Measurements from ENCODE around the gene INTS7.

INTS7 gene

DNA sequence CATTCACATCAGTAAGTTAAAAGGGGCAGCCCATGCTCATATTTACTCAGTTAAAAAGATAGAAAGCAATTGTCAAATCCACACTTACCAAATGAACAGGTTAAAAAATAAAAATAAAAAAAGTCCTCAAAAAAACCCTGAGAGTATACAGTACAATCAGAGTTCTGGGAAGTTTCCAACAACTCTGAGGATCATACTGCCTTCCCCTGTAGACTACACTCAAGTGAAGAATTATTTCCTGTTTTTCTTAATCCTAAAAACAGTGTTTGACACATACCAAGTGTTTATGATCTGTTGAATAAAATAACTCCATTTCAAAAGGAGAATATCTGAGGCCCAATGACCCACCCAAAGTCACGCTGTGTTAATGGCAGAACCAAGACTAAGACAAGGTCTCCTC is 61.8 kb downstream of the INTS7 start:
- TF ChIP-seq, protein P1, sequence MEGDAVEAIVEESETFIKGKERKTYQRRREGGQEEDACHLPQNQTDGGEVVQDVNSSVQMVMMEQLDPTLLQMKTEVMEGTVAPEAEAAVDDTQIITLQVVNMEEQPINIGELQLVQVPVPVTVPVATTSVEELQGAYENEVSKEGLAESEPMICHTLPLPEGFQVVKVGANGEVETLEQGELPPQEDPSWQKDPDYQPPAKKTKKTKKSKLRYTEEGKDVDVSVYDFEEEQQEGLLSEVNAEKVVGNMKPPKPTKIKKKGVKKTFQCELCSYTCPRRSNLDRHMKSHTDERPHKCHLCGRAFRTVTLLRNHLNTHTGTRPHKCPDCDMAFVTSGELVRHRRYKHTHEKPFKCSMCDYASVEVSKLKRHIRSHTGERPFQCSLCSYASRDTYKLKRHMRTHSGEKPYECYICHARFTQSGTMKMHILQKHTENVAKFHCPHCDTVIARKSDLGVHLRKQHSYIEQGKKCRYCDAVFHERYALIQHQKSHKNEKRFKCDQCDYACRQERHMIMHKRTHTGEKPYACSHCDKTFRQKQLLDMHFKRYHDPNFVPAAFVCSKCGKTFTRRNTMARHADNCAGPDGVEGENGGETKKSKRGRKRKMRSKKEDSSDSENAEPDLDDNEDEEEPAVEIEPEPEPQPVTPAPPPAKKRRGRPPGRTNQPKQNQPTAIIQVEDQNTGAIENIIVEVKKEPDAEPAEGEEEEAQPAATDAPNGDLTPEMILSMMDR (IDR thresholded peaks at IDR 0.05), result no peak
- peaks cover 0 to 5% of the 10 kb centered on the region in 2 experiments for H3K4me1 ChIP-seq (ENCODE audit: control insufficient read depth in 1 of 2, insufficient read depth in 1 of 2, low read depth in 1 of 2, low read length in 1 of 2)
- H3K4me3 ChIP-seq (ENCODE audit: low read depth in 1 of 2, low read length in 1 of 2), result no peak overlapping the region
- no peaks in the 10 kb centered on the region for H3K9me3 ChIP-seq
- no peak overlapping the region for H3K27ac ChIP-seq
- peaks cover 16% of the 10 kb centered on the region for H3K36me3 ChIP-seq
- no peaks in the 10 kb centered on the region for H3K27me3 ChIP-seq

DNA sequence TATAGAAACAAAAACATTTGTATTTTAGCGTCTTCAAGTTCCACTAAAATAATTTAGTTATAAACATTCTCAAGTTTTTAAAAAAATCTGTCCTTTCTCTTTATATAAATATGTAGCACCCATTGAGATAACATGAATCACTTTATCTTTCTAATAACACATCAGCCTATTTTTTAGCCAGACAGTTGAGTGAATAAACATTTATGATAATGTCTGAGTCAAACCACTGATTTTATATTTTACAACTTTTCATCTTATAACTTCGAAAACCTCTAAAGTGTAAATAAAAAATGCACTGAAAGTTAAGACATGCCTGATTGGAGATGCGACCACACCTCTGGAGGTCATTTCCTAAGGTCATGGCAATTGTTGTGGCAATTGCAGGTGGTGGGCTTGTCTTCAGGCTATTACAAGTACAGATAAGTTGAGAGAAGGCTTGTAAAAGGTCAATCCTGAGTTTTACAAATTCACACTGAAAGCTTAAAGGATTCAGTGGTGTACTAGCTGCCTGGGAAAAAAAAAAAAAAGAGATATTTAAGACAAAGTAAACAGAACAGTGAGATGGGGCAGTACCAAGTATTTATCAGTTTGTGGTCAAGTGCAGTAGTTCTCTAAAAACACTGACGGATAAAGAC is 67.0 kb downstream of the INTS7 start:
- TF ChIP-seq, protein P1 (IDR thresholded peaks at IDR 0.05), result no peak
- Histone ChIP-seq H3K27ac (no peak overlapping the region), H3K4me1 (ENCODE audit: control insufficient read depth in 1 of 2, insufficient read depth in 1 of 2, low read depth in 1 of 2, low read length in 1 of 2) (peaks cover 0 to 5% of the 10 kb centered on the region in 2 experiments), H3K27me3 (no peaks in the 10 kb centered on the region), H3K36me3 (no peaks in the 10 kb centered on the region), H3K4me3 (ENCODE audit: low read depth in 1 of 2, low read length in 1 of 2) (no peak overlapping the region), H3K9me3 (no peaks in the 10 kb centered on the region)

DNA sequence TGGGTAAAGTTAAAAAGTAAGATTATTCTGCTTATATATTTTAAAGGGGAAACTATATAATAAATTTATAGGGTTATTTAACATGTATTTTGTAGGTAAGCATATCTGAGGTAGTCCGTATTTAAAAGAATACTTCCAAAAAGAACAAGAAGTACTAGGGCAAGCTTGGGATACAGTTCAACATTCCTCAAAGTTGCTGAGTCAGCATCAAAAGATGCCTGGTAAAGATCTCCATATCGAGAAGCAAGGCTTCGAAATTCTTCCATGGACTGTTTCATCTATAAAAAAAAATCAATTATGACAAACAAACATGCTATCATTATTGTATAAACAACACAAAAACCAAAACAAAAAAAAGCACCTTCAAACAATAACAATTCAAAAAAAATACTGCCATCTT is 67.7 kb downstream of the INTS7 start:
- Histone ChIP-seq H3K9me3 (no peaks in the 10 kb centered on the region), H3K27me3 (no peaks in the 10 kb centered on the region), H3K4me3 (ENCODE audit: low read depth in 1 of 2, low read length in 1 of 2) (no peak overlapping the region), H3K4me1 (ENCODE audit: control insufficient read depth in 1 of 2, insufficient read depth in 1 of 2, low read depth in 1 of 2, low read length in 1 of 2) (peaks cover 0 to 5% of the 10 kb centered on the region in 2 experiments), H3K36me3 (no peaks in the 10 kb centered on the region), H3K27ac (no peak overlapping the region)
- TF ChIP-seq, protein P1 (IDR thresholded peaks at IDR 0.05), result no peak

DNA sequence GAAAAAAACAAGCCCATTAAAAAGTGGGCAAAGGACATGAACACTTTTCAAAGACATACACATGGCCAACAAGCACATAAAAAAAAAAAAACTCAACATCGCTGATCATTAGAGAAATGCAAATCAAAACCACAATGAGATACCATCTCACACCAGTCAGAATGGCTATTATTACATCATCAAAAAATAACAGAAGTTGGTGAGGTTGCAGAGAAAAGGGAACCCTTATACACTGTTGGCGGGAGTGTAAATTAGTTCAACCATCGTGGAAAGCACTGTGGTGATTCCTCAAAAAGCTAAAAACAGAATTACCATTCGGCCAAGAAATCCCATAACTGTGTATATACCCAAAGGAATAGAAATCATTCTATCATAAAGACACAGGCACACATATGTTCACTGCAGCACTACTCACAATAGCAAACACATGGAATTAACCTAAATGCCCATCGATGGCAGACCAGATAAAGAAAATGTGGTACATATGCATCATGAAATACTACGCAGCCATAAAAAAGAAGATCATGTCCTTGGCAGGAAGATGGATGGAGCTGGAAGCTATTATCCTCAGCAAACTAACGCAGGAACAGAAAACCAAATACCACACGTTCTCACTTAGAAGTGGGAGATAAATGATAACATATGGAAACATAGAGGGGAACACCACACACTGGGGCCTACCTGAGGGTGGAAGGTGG is 70.1 kb downstream of the INTS7 start:
- Histone ChIP-seq H3K4me1 (ENCODE audit: control insufficient read depth in 1 of 2, insufficient read depth in 1 of 2, low read depth in 1 of 2, low read length in 1 of 2) (no peaks in the 10 kb centered on the region), H3K36me3 (no peaks in the 10 kb centered on the region), H3K4me3 (ENCODE audit: low read depth in 1 of 2, low read length in 1 of 2) (no peak overlapping the region), H3K9me3 (no peaks in the 10 kb centered on the region), H3K27me3 (no peaks in the 10 kb centered on the region), H3K27ac (no peak overlapping the region)
- TF ChIP-seq, protein P1 (IDR thresholded peaks at IDR 0.05), result no peak

DNA sequence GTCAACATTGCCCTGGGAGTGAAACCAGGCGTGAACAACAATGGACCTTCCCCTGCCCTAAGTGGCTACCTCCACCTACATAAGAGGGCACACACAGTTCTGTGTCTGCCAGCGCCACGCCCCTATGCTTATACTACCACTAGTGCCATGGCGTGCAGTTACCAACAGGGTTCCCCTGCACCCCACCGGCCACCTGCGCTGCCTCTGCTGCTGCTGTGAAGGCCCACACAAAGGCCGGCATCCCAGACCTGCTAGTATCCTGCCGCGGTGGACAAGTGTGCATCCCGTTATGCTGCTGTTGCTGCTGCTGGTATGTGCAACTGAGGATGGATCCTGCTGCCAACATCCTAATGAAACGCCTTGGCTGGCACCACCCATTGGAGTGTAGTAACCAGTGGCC is 75.7 kb downstream of the INTS7 start:
- H3K4me3 ChIP-seq (ENCODE audit: low read depth in 1 of 2, low read length in 1 of 2), result no peak overlapping the region
- TF ChIP-seq, protein P1 (IDR thresholded peaks at IDR 0.05), result no peak
- no peaks in the 10 kb centered on the region for H3K4me1 ChIP-seq (ENCODE audit: control insufficient read depth in 1 of 2, insufficient read depth in 1 of 2, low read depth in 1 of 2, low read length in 1 of 2)
- no peaks in the 10 kb centered on the region for H3K9me3 ChIP-seq
- no peaks in the 10 kb centered on the region for H3K27me3 ChIP-seq
- no peak overlapping the region for H3K27ac ChIP-seq
- H3K36me3 ChIP-seq, result no peaks in the 10 kb centered on the region

All from neutrophil (primary cell).